SW480 (cell line): ENCODE results near the gene ATP1B3.
A peak's percentile ranks its signal among the peaks of the same experiment; 100 is the strongest.
"Not testable (repeated sequence)": the region's sequence is repeated elsewhere in the genome, so short reads cannot be mapped to it uniquely, and the experiment has no call there.

Source experiments
- DNase-seq: peaks from one replicate; pipeline ENCODE4 v3.0.0-alpha.2; 2016; ENCODE audit warnings: low spot score

ATP1B3 gene

GRCh38 chr3:141905129-141905528 is 28.7 kb downstream of the ATP1B3 start:
- no peak for DNase-seq

- no peak for DNase-seq
Measured at GRCh38 chr3:141909408-141909807, 33.0 kb downstream of the ATP1B3 start.

- not testable (repeated sequence) for DNase-seq
Measured at GRCh38 chr3:141909986-141910385, 33.5 kb downstream of the ATP1B3 start.

GRCh38 chr3:141913150-141913811 is 36.8 kb downstream of the ATP1B3 start:
- DNase-seq: peak; percentile 62

- no peak for DNase-seq
Measured at GRCh38 chr3:141914311-141914710, 37.9 kb downstream of the ATP1B3 start.

- DNase-seq: no peak
Measured at GRCh38 chr3:141915016-141915415, 38.6 kb downstream of the ATP1B3 start.

- no peak for DNase-seq
Measured at GRCh38 chr3:141915766-141916165, 39.3 kb downstream of the ATP1B3 start.

- DNase-seq: peak; percentile 59
Measured at GRCh38 chr3:141920701-141921100, 44.3 kb downstream of the ATP1B3 start.

GRCh38 chr3:141921316-141921715 is 44.9 kb downstream of the ATP1B3 start:
- DNase-seq: no peak

- not testable (repeated sequence) for DNase-seq
Measured at GRCh38 chr3:141925677-141926076, 49.2 kb downstream of the ATP1B3 start.

- DNase-seq: no peak
Measured at GRCh38 chr3:141926929-141927328, 50.5 kb downstream of the ATP1B3 start.

- no peak for DNase-seq
Measured at GRCh38 chr3:141928631-141929270, 52.3 kb downstream of the ATP1B3 start.

- no peak for DNase-seq
Measured at GRCh38 chr3:141929341-141929995, 53.0 kb downstream of the ATP1B3 start.

- no peak for DNase-seq
Measured at GRCh38 chr3:141930801-141931200, 54.4 kb downstream of the ATP1B3 start.

- DNase-seq: no peak
Measured at GRCh38 chr3:141933421-141934300, 57.2 kb downstream of the ATP1B3 start.

GRCh38 chr3:141934354-141934753 is 57.9 kb downstream of the ATP1B3 start:
- DNase-seq: no peak

GRCh38 chr3:141938011-141938500 is 61.6 kb downstream of the ATP1B3 start:
- DNase-seq: no peak

GRCh38 chr3:141939759-141940158 is 63.3 kb downstream of the ATP1B3 start:
- no peak for DNase-seq

GRCh38 chr3:141940194-141940776 is 63.8 kb downstream of the ATP1B3 start:
- peak; percentile 38 for DNase-seq

- no peak for DNase-seq
Measured at GRCh38 chr3:141941093-141941492, 64.7 kb downstream of the ATP1B3 start.

- DNase-seq: no peak
Measured at GRCh38 chr3:141942006-141942405, 65.6 kb downstream of the ATP1B3 start.
